GM12878 (cell line): Measurements from ENCODE around the gene SP2. TPM values are rescaled to one million over a fixed set of nuclear protein-coding genes. Genes with fewer than 3 reads are reported as not detected.

ENCODE experiments used
- ATAC-seq: fragments of 200-7000 bp; cut with Tn5 transposase; 3 replicates; pipeline ENCODE4 v1.9.1; 2020; ENCODE audit warnings: mild to moderate bottlenecking, moderate library complexity
- BruUV-seq: library from RNA; stranded (reverse); fragments of 400-500 nt; replicated peaks from 2 replicates; lab custom pipeline; 2021; lab: Mats Ljungman, UMichigan
- CTCF ChIA-PET: fragments of 300-600 bp; sonication (Branson Sonifier 250); formaldehyde crosslinking; extraction: SDS; loops from one replicate; lab custom pipeline; 2021; ENCODE audit warnings: inconsistent platforms; lab: Yijun Ruan, JAX
- POLR2A ChIA-PET: fragments of 350-600 bp; formaldehyde crosslinking; extraction: SDS; loops from one replicate; lab custom pipeline; 2021; ENCODE audit warnings: inconsistent platforms; lab: Charles Lee
- RAD21 ChIA-PET: fragments of 300-600 bp; sonication (Branson Sonifier 250); formaldehyde crosslinking; loops from one replicate; lab custom pipeline; 2023; ENCODE audit warnings: antibody characterized with exemption; ENCODE audit not compliant: unreplicated experiment; lab: Charles Lee
- SMC1A ChIA-PET: fragments of 300-600 bp; sonication (Branson Sonifier 250); formaldehyde crosslinking; loops from one replicate; lab custom pipeline; 2023; ENCODE audit not compliant: unreplicated experiment, uncharacterized antibody; lab: Charles Lee
- DNase-seq: peaks from one replicate; pipeline ENCODE4 v3.0.0-alpha.2; 2011; ENCODE audit warnings: low read depth, low spot score
- FAIRE-seq: peaks from 3 replicates; lab custom pipeline; 2011; peaks lifted over from hg19 to GRCh38; lab: Jason Lieb, UNC
- H2AFZ ChIP-seq: 2 replicates; pipeline ENCODE4 v1.6.0; 2011; ENCODE audit warnings: low read depth, low read length, control low read depth; ENCODE audit not compliant: control insufficient read depth
- H3K27ac ChIP-seq: 2 replicates; pipeline ENCODE4 v1.5.1; 2011; ENCODE audit warnings: control low read depth; ENCODE audit not compliant: control insufficient read depth, insufficient read depth
- H3K27me3 ChIP-seq, 2 experiments: replicated peaks in 1 of 2; 2 replicates each; pipeline versions ENCODE4 v1.6.0 to v1.6.1; 2011; ENCODE audit warnings: low read length in 1 of 2; ENCODE audit not compliant: control insufficient read depth in 2 of 2, insufficient read depth in 2 of 2
- H3K36me3 ChIP-seq, 2 experiments: 2 replicates each; pipeline ENCODE4 v1.5.1; 2011; ENCODE audit warnings: low read length in 1 of 2; ENCODE audit not compliant: control insufficient read depth in 2 of 2, insufficient read depth in 2 of 2
- H3K4me1 ChIP-seq: 2 replicates; pipeline ENCODE4 v1.6.1; 2011; ENCODE audit warnings: mild to moderate bottlenecking, low read length, moderate library complexity, mixed read lengths; ENCODE audit not compliant: control insufficient read depth, insufficient read depth
- H3K4me2 ChIP-seq: 2 replicates; pipeline ENCODE4 v1.6.0; 2011; ENCODE audit warnings: control low read depth; ENCODE audit not compliant: control insufficient read depth, insufficient read depth
- H3K4me3 ChIP-seq: fragments of 200-600 bp; sonication (generic); 2 replicates; pipeline ENCODE4 v1.5.1; 2016
- H3K79me2 ChIP-seq: 2 replicates; pipeline ENCODE4 v1.6.0; 2011; ENCODE audit warnings: low read length; ENCODE audit not compliant: control insufficient read depth, insufficient read depth
- H3K9ac ChIP-seq: 2 replicates; pipeline ENCODE4 v1.8.0; 2011; ENCODE audit warnings: low read length, control low read depth, mixed read lengths; ENCODE audit not compliant: control insufficient read depth, insufficient read depth
- H3K9me3 ChIP-seq: replicated peaks from 3 replicates; pipeline ENCODE4 v1.5.1; 2011; ENCODE audit warnings: mild to moderate bottlenecking, low read length; ENCODE audit not compliant: control insufficient read depth, insufficient read depth
- H4K20me1 ChIP-seq: 2 replicates; pipeline ENCODE4 v1.6.0; 2011; ENCODE audit not compliant: control insufficient read depth, insufficient read depth
- ATF7 ChIP-seq: fragments of 450-650 bp; IDR thresholded peaks from 2 replicates; pipeline ENCODE4 v1.6.1; 2016; ENCODE audit warnings: low read depth, mild to moderate bottlenecking
- BHLHE40 ChIP-seq, 2 experiments: fragments of 450-650 bp in 1 of 2; IDR thresholded peaks; 2 replicates each; pipeline ENCODE4 v1.6.1; 2011 to 2017; ENCODE audit warnings: low read depth in 2 of 2, borderline replicate concordance in 1 of 2, improper control_type of control experiment in 1 of 2, low read length in 1 of 2, mild to moderate bottlenecking in 1 of 2
- CBX5 ChIP-seq: sonication (generic); IDR thresholded peaks from 2 replicates; pipeline ENCODE4 v1.6.1; 2016; ENCODE audit warnings: low read depth, moderate library complexity, mild to moderate bottlenecking, inconsistent platforms
- CHD4 ChIP-seq: fragments of 200-600 bp; sonication (generic); IDR thresholded peaks from 2 replicates; pipeline ENCODE4 v1.6.1; 2016; ENCODE audit warnings: mild to moderate bottlenecking
- CREB1 ChIP-seq: IDR thresholded peaks from 2 replicates; pipeline ENCODE4 v1.6.1; 2012; ENCODE audit warnings: low read depth, mild to moderate bottlenecking, inconsistent platforms
- CREM ChIP-seq: IDR thresholded peaks from 2 replicates; pipeline ENCODE4 v1.6.1; 2014; ENCODE audit warnings: antibody characterized with exemption, low read depth
- EED ChIP-seq: sonication (generic); IDR thresholded peaks from 2 replicates; pipeline ENCODE4 v1.6.1; 2016; ENCODE audit warnings: antibody characterized with exemption, low read depth
- HDGF ChIP-seq: fragments of 450-650 bp; IDR thresholded peaks from 2 replicates; pipeline ENCODE4 v1.6.1; 2016; ENCODE audit warnings: antibody characterized with exemption
- IKZF1 ChIP-seq: fragments of 450-650 bp; conservative IDR thresholded peaks from 2 replicates; pipeline ENCODE4 v1.6.1; 2017; ENCODE audit warnings: antibody characterized with exemption, mild to moderate bottlenecking
- IKZF2 ChIP-seq, 2 experiments: fragments of 450-650 bp; IDR thresholded peaks; 2 replicates each; pipeline ENCODE4 v1.6.1; 2017; ENCODE audit warnings: mild to moderate bottlenecking in 2 of 2, moderate library complexity in 2 of 2
- NFIC ChIP-seq: IDR thresholded peaks from 2 replicates; pipeline ENCODE4 v1.6.1; 2012; ENCODE audit warnings: low read depth, mild to moderate bottlenecking, inconsistent platforms, low read length, moderate library complexity
- NFXL1 ChIP-seq: fragments of 450-650 bp; IDR thresholded peaks from 2 replicates; pipeline ENCODE4 v1.6.1; 2017; ENCODE audit warnings: antibody characterized with exemption, mild to moderate bottlenecking, borderline replicate concordance
- NR2F1 ChIP-seq: fragments of 450-650 bp; conservative IDR thresholded peaks from 2 replicates; pipeline ENCODE4 v1.6.1; 2017; ENCODE audit warnings: mild to moderate bottlenecking
- PML ChIP-seq: IDR thresholded peaks from 2 replicates; pipeline ENCODE4 v1.6.1; 2012; ENCODE audit warnings: low read length, inconsistent platforms
- RUNX3 ChIP-seq: IDR thresholded peaks from 2 replicates; pipeline ENCODE4 v1.6.1; 2012; ENCODE audit warnings: low read length, inconsistent platforms
- SP1 ChIP-seq: IDR thresholded peaks from one replicate; pipeline ENCODE4 v1.6.1; 2011; ENCODE audit warnings: low read depth, low read length
- SRF ChIP-seq, 2 experiments: IDR thresholded peaks; 2 replicates each; pipeline ENCODE4 v1.6.1; 2011; ENCODE audit warnings: low read depth in 2 of 2, low read length in 2 of 2, mild to moderate bottlenecking in 1 of 2, moderate library complexity in 1 of 2
- WGBS: methylation state at CpG from one replicate; pipeline ENCODE4 v1.1.6; 2016; ENCODE audit warnings: low lambda C conversion rate; ENCODE audit not compliant: insufficient replicate concordance, insufficient coverage; ENCODE audit errors: missing lambda C conversion rate; 5-methylcytosine and 5-hydroxymethylcytosine counted together
- in situ Hi-C: fragments of 300-500 bp; cut with MboI; formaldehyde crosslinking; loops from 9 replicates; pipeline ENCODE4 v1.14.3; 2018; ENCODE audit warnings: mixed read lengths
- intact Hi-C: fragments of 100-400 bp; cut with micrococcal nuclease; formaldehyde crosslinking; loops from one replicate; pipeline ENCODE4 v1.14.2; 2022; ENCODE audit not compliant: unreplicated experiment
- polyA plus RNA-seq, 11 experiments: library from polyadenylated mRNA; depleted of rRNA in 4 of 11; unstranded in 6 of 11; stranded (reverse) in 5 of 11; fragments of >200 nt; fragmentation: Nextera tagmentation in 4 of 11; fragmentation: Illumina TruSeq in 1 of 11; extraction: Ambion mirVana in 4 of 11; extraction: Trizol in 1 of 11; gene quantifications; 1 replicate in 1 of 11; 2 replicates in 10 of 11; pipeline versions ENCODE4 v1.2.1 to v1.2.3, GENCODE V29; 2011 to 2016; ENCODE audit warnings: inconsistent platforms in 2 of 11, missing spikeins in 2 of 11, low read depth in 1 of 11
- total RNA-seq, 4 experiments: library from RNA; depleted of rRNA in 3 of 4; stranded (reverse); fragments of >200 nt in 3 of 4; fragmentation: Illumina TruSeq in 1 of 4; extraction: Trizol in 1 of 4; gene quantifications; 2 replicates each; pipeline versions ENCODE4 v1.2.1 to v1.2.3, GENCODE V29; 2013 to 2021
- TF ChIP-seq, protein P1 (sequence below): fragments of 450-650 bp; IDR thresholded peaks from 2 replicates; pipeline ENCODE4 v1.6.1; 2017; ENCODE audit warnings: low read depth, mild to moderate bottlenecking, moderate library complexity
- TF ChIP-seq, protein P2 (sequence below): IDR thresholded peaks from 2 replicates; pipeline ENCODE4 v1.6.1; 2012; ENCODE audit warnings: low read length, inconsistent platforms
- TF ChIP-seq, protein P3 (sequence below): fragments of 450-650 bp; IDR thresholded peaks from 2 replicates; pipeline ENCODE4 v1.6.1; 2017; ENCODE audit warnings: mild to moderate bottlenecking, low read depth, inconsistent platforms; ENCODE audit not compliant: poor library complexity, severe bottlenecking

SP2 gene
- total and polyA plus RNA-seq, 10 of the 15 experiments (the other 5 are each of a cell fraction or from before 2014, with no cell fraction given) = 1.2 to 19.1 (median 4.8) TPM

- BruUV-seq = no TSS peak
- ATAC-seq = peak; percentile 18
- in situ Hi-C loops = no loop called here
- H2AFZ ChIP-seq = peak overlapping the region; percentile 71
- TF ChIP-seq IKZF1 (peak; percentile 48), CBX5 (0 out of 2 replicates have a peak, but pooled peaks have one; percentile 31), BHLHE40 (IDR thresholded peaks at IDR 0.05; ENCODE audit: borderline replicate concordance in 1 of 2, low read depth in 2 of 2, low read length in 1 of 2) (0 out of 4 replicates have a peak, but pooled peaks of 1 of the 2 experiments have one; percentile 8), CHD4 (no peak), CREM (no peak), CREB1 (no peak), PML (0 out of 2 replicates have a peak, but pooled peaks have one; percentile 29), SRF (IDR thresholded peaks at IDR 0.05; ENCODE audit: low read depth in 2 of 2, low read length in 2 of 2) (no peak), NFXL1 (no peak), IKZF2 (IDR thresholded peaks at IDR 0.05) (peak; percentile 62 to 65; a peak in 3 of 4 replicates), NFIC (0 out of 2 replicates have a peak, but pooled peaks have one; percentile 23), ATF7 (0 out of 2 replicates have a peak, but pooled peaks have one; percentile 29), HDGF (no peak), SP1 (no peak), RUNX3 (peak; percentile 50), NR2F1 (peak; percentile 67), EED (peak; percentile 38; the same call in 1 of the 2 replicates)
- TF ChIP-seq, protein P1, sequence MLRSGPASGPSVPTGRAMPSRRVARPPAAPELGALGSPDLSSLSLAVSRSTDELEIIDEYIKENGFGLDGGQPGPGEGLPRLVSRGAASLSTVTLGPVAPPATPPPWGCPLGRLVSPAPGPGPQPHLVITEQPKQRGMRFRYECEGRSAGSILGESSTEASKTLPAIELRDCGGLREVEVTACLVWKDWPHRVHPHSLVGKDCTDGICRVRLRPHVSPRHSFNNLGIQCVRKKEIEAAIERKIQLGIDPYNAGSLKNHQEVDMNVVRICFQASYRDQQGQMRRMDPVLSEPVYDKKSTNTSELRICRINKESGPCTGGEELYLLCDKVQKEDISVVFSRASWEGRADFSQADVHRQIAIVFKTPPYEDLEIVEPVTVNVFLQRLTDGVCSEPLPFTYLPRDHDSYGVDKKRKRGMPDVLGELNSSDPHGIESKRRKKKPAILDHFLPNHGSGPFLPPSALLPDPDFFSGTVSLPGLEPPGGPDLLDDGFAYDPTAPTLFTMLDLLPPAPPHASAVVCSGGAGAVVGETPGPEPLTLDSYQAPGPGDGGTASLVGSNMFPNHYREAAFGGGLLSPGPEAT = peak; percentile 82
- TF ChIP-seq, protein P2, sequence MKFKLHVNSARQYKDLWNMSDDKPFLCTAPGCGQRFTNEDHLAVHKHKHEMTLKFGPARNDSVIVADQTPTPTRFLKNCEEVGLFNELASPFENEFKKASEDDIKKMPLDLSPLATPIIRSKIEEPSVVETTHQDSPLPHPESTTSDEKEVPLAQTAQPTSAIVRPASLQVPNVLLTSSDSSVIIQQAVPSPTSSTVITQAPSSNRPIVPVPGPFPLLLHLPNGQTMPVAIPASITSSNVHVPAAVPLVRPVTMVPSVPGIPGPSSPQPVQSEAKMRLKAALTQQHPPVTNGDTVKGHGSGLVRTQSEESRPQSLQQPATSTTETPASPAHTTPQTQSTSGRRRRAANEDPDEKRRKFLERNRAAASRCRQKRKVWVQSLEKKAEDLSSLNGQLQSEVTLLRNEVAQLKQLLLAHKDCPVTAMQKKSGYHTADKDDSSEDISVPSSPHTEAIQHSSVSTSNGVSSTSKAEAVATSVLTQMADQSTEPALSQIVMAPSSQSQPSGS = 0 out of 2 replicates have a peak, but pooled peaks have one; percentile 27
- TF ChIP-seq, protein P3, sequence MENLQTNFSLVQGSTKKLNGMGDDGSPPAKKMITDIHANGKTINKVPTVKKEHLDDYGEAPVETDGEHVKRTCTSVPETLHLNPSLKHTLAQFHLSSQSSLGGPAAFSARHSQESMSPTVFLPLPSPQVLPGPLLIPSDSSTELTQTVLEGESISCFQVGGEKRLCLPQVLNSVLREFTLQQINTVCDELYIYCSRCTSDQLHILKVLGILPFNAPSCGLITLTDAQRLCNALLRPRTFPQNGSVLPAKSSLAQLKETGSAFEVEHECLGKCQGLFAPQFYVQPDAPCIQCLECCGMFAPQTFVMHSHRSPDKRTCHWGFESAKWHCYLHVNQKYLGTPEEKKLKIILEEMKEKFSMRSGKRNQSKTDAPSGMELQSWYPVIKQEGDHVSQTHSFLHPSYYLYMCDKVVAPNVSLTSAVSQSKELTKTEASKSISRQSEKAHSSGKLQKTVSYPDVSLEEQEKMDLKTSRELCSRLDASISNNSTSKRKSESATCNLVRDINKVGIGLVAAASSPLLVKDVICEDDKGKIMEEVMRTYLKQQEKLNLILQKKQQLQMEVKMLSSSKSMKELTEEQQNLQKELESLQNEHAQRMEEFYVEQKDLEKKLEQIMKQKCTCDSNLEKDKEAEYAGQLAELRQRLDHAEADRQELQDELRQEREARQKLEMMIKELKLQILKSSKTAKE = peak; percentile 27
- TF ChIP-seq, all 136 proteins: peak for 13
- ChIA-PET SMC1A (interaction anchor here (1.0 to 1.6 kb wide), 6 partner anchors 8 to 81 kb away, joined by 3 to 8 read pairs (median 6); no protein-coding TSS in a partner anchor), POLR2A (interaction anchor here (1.0 to 6.3 kb wide), 4 partner anchors 9 to 43 kb away, joined by 4 to 55 read pairs (median 6); partner anchors contain the start of genes CDK5RAP3 and SP2), CTCF (interaction anchor here (0.7 to 8.3 kb wide), 5 partner anchors 9 to 190 kb away, joined by 3 to 89 read pairs (median 4); partner anchors contain the start of gene CDK5RAP3), RAD21 (interaction anchor here (0.7 to 2.4 kb wide), 5 partner anchors 12 to 83 kb away, joined by 3 to 8 read pairs (median 3); partner anchors contain the start of gene CDK5RAP3)
- 0 out of 2 replicates have a peak overlapping the region, but pooled peaks have one; percentile 21 for H3K4me3 ChIP-seq
- peak overlapping the region; percentile 66 for H3K4me2 ChIP-seq
- intact Hi-C loops = no loop called here
- peaks cover 26% of the 10 kb centered on the region for H3K4me1 ChIP-seq
- FAIRE-seq (peak; percentile 87), DNase-seq (no peak)
- WGBS = 18% methylated on average over 5 of the region's 5 CpGs
- peak overlapping the region; percentile 55 for H3K27ac ChIP-seq
- peak overlapping the region; percentile 35; the same call in 1 of the 2 replicates for H3K9ac ChIP-seq
- no peaks in the 10 kb centered on the region for H4K20me1 ChIP-seq
- H3K79me2 ChIP-seq = peaks cover 22% of the 10 kb centered on the region
- no peaks in the 10 kb centered on the region for H3K9me3 ChIP-seq
- H3K27me3 ChIP-seq = no peaks in the 10 kb centered on the region
- no peaks in the 10 kb centered on the region for H3K36me3 ChIP-seq
These were observed 41.9 kb downstream of the SP2 start for GRCh38 chr17:47937941-47938340.
